ENCODE data around the gene WWC2.
A peak's percentile ranks its signal among the peaks of the same experiment; 100 is the strongest.

The WWC2 gene

DNA sequence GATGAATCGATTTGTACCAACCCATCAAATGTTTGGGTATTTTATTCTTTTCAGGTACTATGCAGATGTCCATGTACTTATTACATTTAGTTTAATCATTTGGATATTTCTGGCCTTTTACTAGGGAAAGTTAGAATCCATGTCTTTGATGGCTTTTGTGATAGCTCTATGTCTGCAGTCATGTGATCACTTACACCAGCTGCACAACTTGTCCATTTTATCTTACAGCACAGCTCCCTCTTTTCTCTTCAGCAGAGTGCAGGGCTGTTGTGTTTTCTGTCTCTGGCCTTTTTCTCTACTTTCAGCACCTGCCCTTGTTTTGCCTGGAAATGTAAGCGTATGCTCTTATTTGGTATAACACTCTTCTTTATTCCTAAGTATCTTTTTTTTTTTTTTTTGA is 30.6 kb downstream of the WWC2 start:
- H3K4me3 ChIP-seq: no peak overlapping the region
- no peaks in the 10 kb centered on the region for H3K36me3 ChIP-seq (ENCODE audit: insufficient read depth, low read length)
- DNase-seq (ENCODE audit: low read depth, low spot score): no peak
- TF ChIP-seq FOXP2 (optimal IDR thresholded peaks at IDR 0.05; ENCODE audit: control extremely low read depth, extremely low read length, insufficient read depth) (no peak), EZH2 (IDR thresholded peaks at IDR 0.05) (no peak), POLR2AphosphoS5 (IDR thresholded peaks at IDR 0.05; ENCODE audit: borderline replicate concordance, low read depth, low read length) (no peak)
- H3K9me3 ChIP-seq (ENCODE audit: low read depth, low read length): no peaks in the 10 kb centered on the region
- H3K9ac ChIP-seq (ENCODE audit: insufficient read length): no peak overlapping the region
- H3K27ac ChIP-seq: no peak overlapping the region

DNA sequence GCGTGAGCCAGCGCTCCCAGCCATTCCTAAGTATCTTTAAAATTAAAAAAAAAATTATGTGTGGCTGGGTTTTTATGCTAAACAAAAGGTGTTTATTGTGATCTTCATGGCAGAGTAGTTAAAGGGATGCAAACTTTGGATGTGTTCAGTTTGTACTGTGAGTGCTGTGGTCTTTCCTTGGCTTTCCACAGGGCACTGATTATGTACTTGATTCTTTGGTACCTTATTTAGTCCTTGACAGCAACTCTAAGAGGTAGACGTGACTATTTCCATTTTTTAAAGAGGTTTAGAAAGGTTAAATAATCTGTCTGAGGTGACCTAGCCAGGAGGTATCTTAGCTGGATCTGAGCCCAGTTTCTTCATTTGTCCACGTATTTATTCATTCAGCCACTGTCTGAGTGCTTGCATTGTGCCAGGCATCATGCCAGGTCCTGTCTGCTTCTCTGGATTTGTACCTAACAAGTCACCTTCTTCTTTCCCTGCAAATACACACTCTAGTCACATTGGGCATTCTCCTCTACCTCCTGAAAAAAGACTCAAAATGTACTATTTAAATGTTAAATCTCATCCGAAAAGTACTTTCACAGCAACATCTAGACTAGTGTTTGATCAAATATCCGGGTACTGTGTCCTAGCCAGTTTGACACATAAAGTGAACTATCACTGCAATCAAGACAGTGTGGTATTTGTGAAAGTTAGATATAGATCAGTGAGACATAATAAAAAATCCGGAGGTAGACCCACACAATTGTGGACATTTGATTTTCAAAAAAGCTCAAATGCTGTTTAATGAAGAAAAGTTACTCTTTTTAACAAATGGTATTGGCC is 31.5 kb downstream of the WWC2 start:
- H3K4me3 ChIP-seq: no peak overlapping the region
- no peak for DNase-seq (ENCODE audit: low read depth, low spot score)
- no peaks in the 10 kb centered on the region for H3K36me3 ChIP-seq (ENCODE audit: insufficient read depth, low read length)
- TF ChIP-seq EZH2 (IDR thresholded peaks at IDR 0.05) (no peak), FOXP2 (optimal IDR thresholded peaks at IDR 0.05; ENCODE audit: control extremely low read depth, extremely low read length, insufficient read depth) (no peak), POLR2AphosphoS5 (IDR thresholded peaks at IDR 0.05; ENCODE audit: borderline replicate concordance, low read depth, low read length) (no peak)
- H3K9ac ChIP-seq (ENCODE audit: insufficient read length): no peak overlapping the region
- H3K27ac ChIP-seq: no peak overlapping the region
- no peaks in the 10 kb centered on the region for H3K9me3 ChIP-seq (ENCODE audit: low read depth, low read length)

DNA sequence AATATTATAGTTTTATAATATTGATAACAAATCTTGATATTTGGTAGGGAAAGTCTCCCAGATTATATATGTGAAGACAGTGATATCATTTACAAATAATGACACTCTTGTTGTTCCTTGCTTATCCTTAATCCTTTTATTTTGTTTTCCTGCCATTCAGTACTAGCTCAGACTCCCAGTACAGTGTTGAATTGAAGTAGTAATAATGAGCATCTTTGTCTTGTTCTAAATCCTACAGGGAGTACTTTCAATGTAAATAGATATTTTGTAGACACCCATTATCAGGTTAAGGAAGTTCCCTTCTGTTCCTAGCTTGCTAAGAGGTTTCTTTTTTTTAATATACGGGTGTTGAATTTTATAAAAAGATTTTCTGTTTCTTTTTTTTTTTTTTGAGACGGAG is 33.0 kb downstream of the WWC2 start:
- no peak for DNase-seq (ENCODE audit: low read depth, low spot score)
- no peaks in the 10 kb centered on the region for H3K36me3 ChIP-seq (ENCODE audit: insufficient read depth, low read length)
- TF ChIP-seq FOXP2 (optimal IDR thresholded peaks at IDR 0.05; ENCODE audit: control extremely low read depth, extremely low read length, insufficient read depth): no peak
- TF ChIP-seq POLR2AphosphoS5 (IDR thresholded peaks at IDR 0.05; ENCODE audit: borderline replicate concordance, low read depth, low read length): no peak
- TF ChIP-seq EZH2 (IDR thresholded peaks at IDR 0.05): no peak
- H3K9ac ChIP-seq (ENCODE audit: insufficient read length): no peak overlapping the region
- no peaks in the 10 kb centered on the region for H3K9me3 ChIP-seq (ENCODE audit: low read depth, low read length)
- no peak overlapping the region for H3K4me3 ChIP-seq
- no peak overlapping the region for H3K27ac ChIP-seq

DNA sequence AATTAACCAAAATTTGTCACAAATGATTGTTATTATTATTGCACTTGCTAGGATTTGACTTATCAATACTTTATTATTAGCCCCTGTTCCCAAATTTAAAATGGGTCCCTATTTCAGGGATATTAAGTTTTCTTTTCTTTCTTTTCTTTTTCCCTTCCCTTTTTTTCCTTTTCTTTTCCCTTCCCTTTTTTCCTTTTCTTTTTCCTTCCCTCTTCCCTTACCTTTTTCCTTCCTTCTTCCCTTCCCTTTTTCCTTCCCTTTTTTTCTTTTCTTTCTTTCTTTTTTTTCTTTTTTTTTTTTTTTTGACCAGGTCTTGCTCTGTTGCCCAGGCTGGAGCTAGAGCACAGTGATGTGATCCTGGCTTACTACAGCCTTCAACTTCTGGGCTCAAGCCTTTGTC is 33.8 kb downstream of the WWC2 start:
- no peak for DNase-seq (ENCODE audit: low read depth, low spot score)
- Histone ChIP-seq H3K36me3 (ENCODE audit: insufficient read depth, low read length) (no peaks in the 10 kb centered on the region), H3K9ac (ENCODE audit: insufficient read length) (no peak overlapping the region), H3K9me3 (ENCODE audit: low read depth, low read length) (no peaks in the 10 kb centered on the region), H3K27ac (no peak overlapping the region), H3K4me3 (no peak overlapping the region)
- no peak for TF ChIP-seq EZH2 (IDR thresholded peaks at IDR 0.05)
- TF ChIP-seq FOXP2 (optimal IDR thresholded peaks at IDR 0.05; ENCODE audit: control extremely low read depth, extremely low read length, insufficient read depth): no peak
- TF ChIP-seq POLR2AphosphoS5 (IDR thresholded peaks at IDR 0.05; ENCODE audit: borderline replicate concordance, low read depth, low read length): no peak

DNA sequence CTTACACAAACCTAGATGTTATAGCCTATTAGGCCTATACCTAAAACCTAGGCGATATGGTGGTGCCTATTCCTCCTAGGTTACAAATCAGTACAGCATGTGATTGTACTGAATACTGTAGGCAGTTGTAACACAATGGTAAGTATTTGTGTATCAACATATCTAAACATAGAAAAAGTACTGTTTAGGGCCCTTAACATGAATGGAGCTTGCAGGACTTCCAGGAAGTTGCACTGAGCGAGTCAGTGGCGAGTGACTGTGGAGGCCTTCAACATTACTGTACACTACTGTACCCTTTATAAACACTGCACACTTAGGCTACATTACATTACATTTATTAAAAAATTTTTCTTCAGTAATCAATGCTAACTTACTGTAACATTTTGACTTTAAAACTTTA is 37.8 kb downstream of the WWC2 start:
- DNase-seq (ENCODE audit: low read depth, low spot score): no peak

DNA sequence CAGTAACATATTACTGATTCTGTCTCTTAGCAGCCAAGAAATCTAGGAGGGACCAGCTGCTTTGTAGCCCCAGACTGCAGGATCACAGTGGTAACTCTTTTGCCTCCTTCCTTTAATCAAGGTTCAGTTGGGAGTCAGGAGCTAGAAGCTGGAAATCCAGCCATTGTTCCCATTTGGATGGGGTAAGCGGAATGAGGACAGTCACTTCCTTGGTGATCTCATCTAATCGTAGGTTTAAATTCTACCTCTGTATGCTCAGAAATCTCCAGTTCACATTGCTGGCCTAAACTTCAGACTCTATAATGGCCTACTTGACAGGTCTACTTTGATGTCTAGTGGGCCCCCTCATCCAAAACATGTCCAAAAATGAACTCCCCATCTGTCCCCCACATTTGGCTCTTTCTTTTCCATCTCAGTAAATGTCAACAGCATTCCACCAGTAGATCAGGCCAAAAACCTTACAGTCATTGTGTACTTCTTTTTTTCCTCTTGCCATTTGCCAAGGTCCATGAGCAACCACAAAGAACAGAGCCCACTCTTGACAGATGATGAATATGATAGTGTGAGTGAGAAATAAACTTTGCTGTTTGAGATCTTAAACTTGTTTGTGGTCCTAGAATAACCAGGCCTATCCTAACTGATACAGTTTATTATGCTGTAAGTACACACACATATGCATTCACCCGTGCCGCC is 40.1 kb downstream of the WWC2 start:
- Histone ChIP-seq H3K9me3 (ENCODE audit: low read depth, low read length) (no peaks in the 10 kb centered on the region), H3K36me3 (ENCODE audit: insufficient read depth, low read length) (no peaks in the 10 kb centered on the region), H3K27ac (no peak overlapping the region), H3K4me3 (no peak overlapping the region), H3K9ac (ENCODE audit: insufficient read length) (no peak overlapping the region)
- no peak for DNase-seq (ENCODE audit: low read depth, low spot score)
- no peak for TF ChIP-seq POLR2AphosphoS5 (IDR thresholded peaks at IDR 0.05; ENCODE audit: borderline replicate concordance, low read depth, low read length)
- no peak for TF ChIP-seq EZH2 (IDR thresholded peaks at IDR 0.05)
- TF ChIP-seq FOXP2 (optimal IDR thresholded peaks at IDR 0.05; ENCODE audit: control extremely low read depth, extremely low read length, insufficient read depth): no peak

More for the DNA sequence above, 37.8 kb downstream of the WWC2 start:
- Histone ChIP-seq H3K27ac (no peak overlapping the region), H3K36me3 (ENCODE audit: insufficient read depth, low read length) (no peaks in the 10 kb centered on the region), H3K4me3 (no peak overlapping the region), H3K9ac (ENCODE audit: insufficient read length) (no peak overlapping the region), H3K9me3 (ENCODE audit: low read depth, low read length) (no peaks in the 10 kb centered on the region)
- TF ChIP-seq POLR2AphosphoS5 (IDR thresholded peaks at IDR 0.05; ENCODE audit: borderline replicate concordance, low read depth, low read length) (no peak), EZH2 (IDR thresholded peaks at IDR 0.05) (no peak), FOXP2 (optimal IDR thresholded peaks at IDR 0.05; ENCODE audit: control extremely low read depth, extremely low read length, insufficient read depth) (no peak)

DNA sequence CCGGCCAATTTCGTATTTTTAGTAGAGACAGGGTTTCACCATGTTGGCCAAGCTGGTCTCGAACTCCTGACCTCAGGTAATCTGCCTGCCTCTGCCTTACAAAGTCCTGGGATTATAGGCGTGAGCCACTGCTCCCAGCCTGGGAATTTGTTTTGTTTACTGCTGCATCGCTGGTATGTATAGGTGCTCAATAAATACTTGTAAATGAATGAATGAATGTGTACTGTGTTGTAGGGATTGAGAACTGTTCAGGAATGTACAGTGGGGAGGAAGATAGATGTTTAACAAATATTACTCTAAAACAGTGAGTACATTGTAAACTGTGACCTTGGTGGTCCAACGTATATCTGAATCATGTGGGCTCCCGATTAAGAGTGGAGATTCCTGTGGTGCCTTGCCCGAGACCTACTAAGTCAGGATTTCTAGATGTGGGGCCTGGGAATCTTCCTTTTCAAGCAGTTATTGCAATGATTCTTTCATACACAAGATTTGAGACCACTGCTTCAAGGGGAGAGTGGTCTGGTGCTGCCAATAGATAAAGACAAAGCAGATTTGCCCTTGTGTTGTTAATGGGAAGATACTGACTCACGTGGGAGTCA is 41.0 kb downstream of the WWC2 start:
- TF ChIP-seq POLR2AphosphoS5 (IDR thresholded peaks at IDR 0.05; ENCODE audit: borderline replicate concordance, low read depth, low read length) (no peak), EZH2 (IDR thresholded peaks at IDR 0.05) (no peak), FOXP2 (optimal IDR thresholded peaks at IDR 0.05; ENCODE audit: control extremely low read depth, extremely low read length, insufficient read depth) (no peak)
- no peak overlapping the region for H3K9ac ChIP-seq (ENCODE audit: insufficient read length)
- H3K36me3 ChIP-seq (ENCODE audit: insufficient read depth, low read length): no peaks in the 10 kb centered on the region
- peak overlapping the region; percentile 47; the same call in 1 of the 2 replicates for H3K27ac ChIP-seq
- no peak for DNase-seq (ENCODE audit: low read depth, low spot score)
- no peaks in the 10 kb centered on the region for H3K9me3 ChIP-seq (ENCODE audit: low read depth, low read length)
- H3K4me3 ChIP-seq: no peak overlapping the region

DNA sequence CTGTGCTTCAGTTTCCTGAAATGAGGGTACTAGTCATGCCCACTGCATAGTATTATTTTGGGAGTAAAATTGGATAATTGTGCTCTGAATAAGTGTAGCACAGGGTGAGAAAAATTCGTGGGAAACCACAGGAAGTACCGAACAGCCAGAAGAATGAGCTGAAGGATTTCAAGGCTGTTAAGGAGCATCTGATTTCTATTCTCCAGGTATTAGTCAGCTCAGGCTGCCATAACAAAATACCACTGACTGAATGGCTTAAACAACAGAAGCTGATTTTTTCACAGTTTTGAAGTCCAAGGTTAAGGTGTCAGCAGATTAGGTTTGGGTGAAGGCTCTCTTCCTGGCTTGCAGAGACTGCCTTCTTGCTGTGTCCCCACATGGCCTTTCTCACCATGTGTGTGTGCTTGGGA is 41.9 kb downstream of the WWC2 start:
- no peaks in the 10 kb centered on the region for H3K9me3 ChIP-seq (ENCODE audit: low read depth, low read length)
- DNase-seq (ENCODE audit: low read depth, low spot score): no peak
- H3K36me3 ChIP-seq (ENCODE audit: insufficient read depth, low read length): no peaks in the 10 kb centered on the region
- no peak for TF ChIP-seq POLR2AphosphoS5 (IDR thresholded peaks at IDR 0.05; ENCODE audit: borderline replicate concordance, low read depth, low read length)
- TF ChIP-seq FOXP2 (optimal IDR thresholded peaks at IDR 0.05; ENCODE audit: control extremely low read depth, extremely low read length, insufficient read depth): no peak
- TF ChIP-seq EZH2 (IDR thresholded peaks at IDR 0.05): no peak
- H3K27ac ChIP-seq: peak overlapping the region; percentile 47; the same call in 1 of the 2 replicates
- H3K4me3 ChIP-seq: no peak overlapping the region
- no peak overlapping the region for H3K9ac ChIP-seq (ENCODE audit: insufficient read length)
